ENCODE measurements around the gene SPRR5.

The SPRR5 gene

DNA sequence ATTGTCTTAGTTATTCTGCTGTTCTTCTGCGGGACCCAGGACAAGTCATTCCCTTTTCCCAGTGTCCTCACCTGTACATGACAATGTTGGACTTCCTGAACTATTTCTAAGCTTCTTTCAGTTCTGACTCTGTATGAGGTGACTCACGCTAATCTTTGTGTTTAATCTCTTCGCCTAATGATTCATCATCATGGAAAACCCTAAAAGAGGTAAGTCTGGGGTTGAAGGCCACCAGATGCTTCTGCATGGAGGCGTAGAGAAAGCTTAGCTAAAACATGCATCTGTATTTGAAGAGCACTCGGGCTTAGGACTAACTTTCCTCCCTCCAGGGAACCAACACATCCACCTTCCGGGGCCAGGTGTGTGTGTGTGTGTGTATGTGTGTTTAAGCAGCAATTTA is 7.4 kb downstream of the SPRR5 start:
- in situ Hi-C loops (cut with MboI; ENCODE audit: low sequenced_read_pairs, unreplicated experiment), result loop anchor here (25.0 kb wide), 1 partner anchor 233 kb away; no protein-coding TSS in a partner anchor
- DNase-seq (ENCODE audit: low spot score), result no peak
- TF ChIP-seq, protein P1, sequence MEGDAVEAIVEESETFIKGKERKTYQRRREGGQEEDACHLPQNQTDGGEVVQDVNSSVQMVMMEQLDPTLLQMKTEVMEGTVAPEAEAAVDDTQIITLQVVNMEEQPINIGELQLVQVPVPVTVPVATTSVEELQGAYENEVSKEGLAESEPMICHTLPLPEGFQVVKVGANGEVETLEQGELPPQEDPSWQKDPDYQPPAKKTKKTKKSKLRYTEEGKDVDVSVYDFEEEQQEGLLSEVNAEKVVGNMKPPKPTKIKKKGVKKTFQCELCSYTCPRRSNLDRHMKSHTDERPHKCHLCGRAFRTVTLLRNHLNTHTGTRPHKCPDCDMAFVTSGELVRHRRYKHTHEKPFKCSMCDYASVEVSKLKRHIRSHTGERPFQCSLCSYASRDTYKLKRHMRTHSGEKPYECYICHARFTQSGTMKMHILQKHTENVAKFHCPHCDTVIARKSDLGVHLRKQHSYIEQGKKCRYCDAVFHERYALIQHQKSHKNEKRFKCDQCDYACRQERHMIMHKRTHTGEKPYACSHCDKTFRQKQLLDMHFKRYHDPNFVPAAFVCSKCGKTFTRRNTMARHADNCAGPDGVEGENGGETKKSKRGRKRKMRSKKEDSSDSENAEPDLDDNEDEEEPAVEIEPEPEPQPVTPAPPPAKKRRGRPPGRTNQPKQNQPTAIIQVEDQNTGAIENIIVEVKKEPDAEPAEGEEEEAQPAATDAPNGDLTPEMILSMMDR (IDR thresholded peaks at IDR 0.05; ENCODE audit: borderline replicate concordance, control extremely low read depth, extremely low read depth, insufficient read depth, missing control alignments), result no peak

GRCh38 chr1:152957561-152957960 is 10.6 kb downstream of the SPRR5 start:
- in situ Hi-C loops (cut with MboI; ENCODE audit: low sequenced_read_pairs, unreplicated experiment), result loop anchor here (25.0 kb wide), 1 partner anchor 230 kb away; no protein-coding TSS in a partner anchor
- DNase-seq (ENCODE audit: low spot score), result no peak
- TF ChIP-seq, protein P1 (IDR thresholded peaks at IDR 0.05; ENCODE audit: borderline replicate concordance, control extremely low read depth, extremely low read depth, insufficient read depth, missing control alignments), result no peak

GRCh38 chr1:152959273-152959672 is 12.3 kb downstream of the SPRR5 start:
- in situ Hi-C loops (cut with MboI; ENCODE audit: low sequenced_read_pairs, unreplicated experiment), result loop anchor here (25.0 kb wide), 1 partner anchor 228 kb away; no protein-coding TSS in a partner anchor
- DNase-seq (ENCODE audit: low spot score), result no peak
- TF ChIP-seq, protein P1 (IDR thresholded peaks at IDR 0.05; ENCODE audit: borderline replicate concordance, control extremely low read depth, extremely low read depth, insufficient read depth, missing control alignments), result no peak

GRCh38 chr1:152959801-152960451 is 12.9 kb downstream of the SPRR5 start:
- DNase-seq (ENCODE audit: low spot score), result no peak
- TF ChIP-seq, protein P1 (IDR thresholded peaks at IDR 0.05; ENCODE audit: borderline replicate concordance, control extremely low read depth, extremely low read depth, insufficient read depth, missing control alignments), result no peak
- in situ Hi-C loops (cut with MboI; ENCODE audit: low sequenced_read_pairs, unreplicated experiment), result loop anchor here (25.0 kb wide), 1 partner anchor 227 kb away; no protein-coding TSS in a partner anchor

DNA sequence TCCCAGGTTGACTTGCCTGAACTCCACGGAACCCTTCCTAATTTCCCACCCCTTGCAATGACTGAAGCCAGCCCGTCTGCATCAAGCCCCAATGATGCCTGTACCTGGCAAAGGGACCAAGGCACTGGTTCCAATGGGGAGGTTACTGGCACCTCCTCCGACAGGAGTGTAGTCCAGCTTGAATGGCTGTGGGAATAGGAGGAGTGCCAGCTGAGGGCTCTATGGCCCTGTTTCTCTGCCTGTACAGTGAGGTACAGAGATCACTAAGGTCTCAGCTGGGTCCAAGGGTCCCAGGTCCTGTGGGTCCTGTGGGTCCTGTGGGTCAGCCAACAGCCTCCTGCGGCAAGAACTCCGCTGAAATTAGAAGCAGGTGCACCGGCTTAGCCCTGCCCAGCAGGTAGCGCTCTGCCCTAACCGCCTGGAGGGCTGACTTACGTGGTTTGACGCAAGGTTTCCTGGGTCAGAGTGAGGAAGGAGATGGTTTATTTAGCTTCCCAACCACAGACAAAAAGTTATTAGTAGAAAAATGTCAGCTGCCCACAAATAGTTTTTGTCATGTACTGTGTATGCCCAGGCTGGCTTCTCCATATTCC is 13.5 kb downstream of the SPRR5 start:
- in situ Hi-C loops (cut with MboI; ENCODE audit: low sequenced_read_pairs, unreplicated experiment), result loop anchor here (25.0 kb wide), 1 partner anchor 227 kb away; no protein-coding TSS in a partner anchor
- TF ChIP-seq, protein P1 (IDR thresholded peaks at IDR 0.05; ENCODE audit: borderline replicate concordance, control extremely low read depth, extremely low read depth, insufficient read depth, missing control alignments), result no peak
- peak; percentile 29 for DNase-seq (ENCODE audit: low spot score)

DNA sequence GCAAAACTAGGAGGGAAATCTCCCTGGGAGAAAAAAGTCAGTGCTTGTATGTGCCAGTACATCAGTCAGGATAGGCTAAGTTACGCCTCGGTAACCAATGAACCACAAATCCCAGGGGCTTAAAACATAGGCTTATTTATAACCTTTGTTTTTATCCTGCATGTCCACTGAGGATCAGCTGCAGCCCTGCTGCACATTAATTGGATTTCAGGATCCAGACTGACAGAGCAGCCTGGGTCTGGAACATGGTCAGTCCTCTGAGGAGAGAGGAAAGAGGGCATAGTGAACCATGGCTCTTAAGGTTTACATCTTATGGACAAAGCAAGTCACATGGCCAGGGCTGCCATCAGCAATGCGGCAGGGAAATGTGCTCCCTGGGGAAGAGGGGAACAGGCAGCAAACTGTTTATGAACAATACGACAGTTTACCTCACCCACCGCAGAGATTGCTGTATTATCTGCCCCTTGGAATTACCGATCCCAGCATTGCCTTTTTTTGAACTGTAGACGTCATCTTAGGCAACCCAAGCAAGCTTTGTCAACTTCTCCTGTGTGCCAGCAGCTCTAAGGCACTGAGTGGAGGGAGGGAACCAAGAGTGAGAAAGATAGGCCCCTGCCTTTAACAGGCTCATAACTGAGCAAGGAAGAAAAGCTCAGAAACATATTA is 14.4 kb downstream of the SPRR5 start:
- TF ChIP-seq, protein P1 (IDR thresholded peaks at IDR 0.05; ENCODE audit: borderline replicate concordance, control extremely low read depth, extremely low read depth, insufficient read depth, missing control alignments), result no peak
- in situ Hi-C loops (cut with MboI; ENCODE audit: low sequenced_read_pairs, unreplicated experiment), result loop anchor here (25.0 kb wide), 1 partner anchor 226 kb away; no protein-coding TSS in a partner anchor
- no peak for DNase-seq (ENCODE audit: low spot score)

Data from GM13976 (cell line).